GM12878 (cell line): Measurements from ENCODE around the gene CDH18. TPM values are rescaled to one million over a fixed set of nuclear protein-coding genes. Genes with fewer than 3 reads are reported as not detected.

ENCODE experiments used
- ATAC-seq: fragments of 200-7000 bp; cut with Tn5 transposase; 3 replicates; pipeline ENCODE4 v1.9.1; 2020; ENCODE audit warnings: mild to moderate bottlenecking, moderate library complexity
- BruUV-seq: library from RNA; stranded (reverse); fragments of 400-500 nt; replicated peaks from 2 replicates; lab custom pipeline; 2021; lab: Mats Ljungman, UMichigan
- CTCF ChIA-PET: fragments of 300-600 bp; sonication (Branson Sonifier 250); formaldehyde crosslinking; extraction: SDS; loops from one replicate; lab custom pipeline; 2021; ENCODE audit warnings: inconsistent platforms; lab: Yijun Ruan, JAX
- POLR2A ChIA-PET: fragments of 350-600 bp; formaldehyde crosslinking; extraction: SDS; loops from one replicate; lab custom pipeline; 2021; ENCODE audit warnings: inconsistent platforms; lab: Charles Lee
- RAD21 ChIA-PET: fragments of 300-600 bp; sonication (Branson Sonifier 250); formaldehyde crosslinking; loops from one replicate; lab custom pipeline; 2023; ENCODE audit warnings: antibody characterized with exemption; ENCODE audit not compliant: unreplicated experiment; lab: Charles Lee
- SMC1A ChIA-PET: fragments of 300-600 bp; sonication (Branson Sonifier 250); formaldehyde crosslinking; loops from one replicate; lab custom pipeline; 2023; ENCODE audit not compliant: unreplicated experiment, uncharacterized antibody; lab: Charles Lee
- DNase-seq: peaks from one replicate; pipeline ENCODE4 v3.0.0-alpha.2; 2011; ENCODE audit warnings: low read depth, low spot score
- FAIRE-seq: peaks from 3 replicates; lab custom pipeline; 2011; peaks lifted over from hg19 to GRCh38; lab: Jason Lieb, UNC
- H2AFZ ChIP-seq: 2 replicates; pipeline ENCODE4 v1.6.0; 2011; ENCODE audit warnings: low read depth, low read length, control low read depth; ENCODE audit not compliant: control insufficient read depth
- H3K27ac ChIP-seq: 2 replicates; pipeline ENCODE4 v1.5.1; 2011; ENCODE audit warnings: control low read depth; ENCODE audit not compliant: control insufficient read depth, insufficient read depth
- H3K27me3 ChIP-seq, 2 experiments: replicated peaks in 1 of 2; 2 replicates each; pipeline versions ENCODE4 v1.6.0 to v1.6.1; 2011; ENCODE audit warnings: low read length in 1 of 2; ENCODE audit not compliant: control insufficient read depth in 2 of 2, insufficient read depth in 2 of 2
- H3K36me3 ChIP-seq, 2 experiments: 2 replicates each; pipeline ENCODE4 v1.5.1; 2011; ENCODE audit warnings: low read length in 1 of 2; ENCODE audit not compliant: control insufficient read depth in 2 of 2, insufficient read depth in 2 of 2
- H3K4me1 ChIP-seq: 2 replicates; pipeline ENCODE4 v1.6.1; 2011; ENCODE audit warnings: mild to moderate bottlenecking, low read length, moderate library complexity, mixed read lengths; ENCODE audit not compliant: control insufficient read depth, insufficient read depth
- H3K4me2 ChIP-seq: 2 replicates; pipeline ENCODE4 v1.6.0; 2011; ENCODE audit warnings: control low read depth; ENCODE audit not compliant: control insufficient read depth, insufficient read depth
- H3K4me3 ChIP-seq: fragments of 200-600 bp; sonication (generic); 2 replicates; pipeline ENCODE4 v1.5.1; 2016
- H3K79me2 ChIP-seq: 2 replicates; pipeline ENCODE4 v1.6.0; 2011; ENCODE audit warnings: low read length; ENCODE audit not compliant: control insufficient read depth, insufficient read depth
- H3K9ac ChIP-seq: 2 replicates; pipeline ENCODE4 v1.8.0; 2011; ENCODE audit warnings: low read length, control low read depth, mixed read lengths; ENCODE audit not compliant: control insufficient read depth, insufficient read depth
- H3K9me3 ChIP-seq: replicated peaks from 3 replicates; pipeline ENCODE4 v1.5.1; 2011; ENCODE audit warnings: mild to moderate bottlenecking, low read length; ENCODE audit not compliant: control insufficient read depth, insufficient read depth
- H4K20me1 ChIP-seq: 2 replicates; pipeline ENCODE4 v1.6.0; 2011; ENCODE audit not compliant: control insufficient read depth, insufficient read depth
- ZSCAN29 ChIP-seq: fragments of 450-650 bp; IDR thresholded peaks from 2 replicates; pipeline ENCODE4 v1.6.1; 2017; ENCODE audit warnings: mild to moderate bottlenecking, moderate library complexity
- WGBS: methylation state at CpG from one replicate; pipeline ENCODE4 v1.1.6; 2016; ENCODE audit warnings: low lambda C conversion rate; ENCODE audit not compliant: insufficient replicate concordance, insufficient coverage; ENCODE audit errors: missing lambda C conversion rate; 5-methylcytosine and 5-hydroxymethylcytosine counted together
- in situ Hi-C: fragments of 300-500 bp; cut with MboI; formaldehyde crosslinking; loops from 9 replicates; pipeline ENCODE4 v1.14.3; 2018; ENCODE audit warnings: mixed read lengths
- intact Hi-C: fragments of 100-400 bp; cut with micrococcal nuclease; formaldehyde crosslinking; loops from one replicate; pipeline ENCODE4 v1.14.2; 2022; ENCODE audit not compliant: unreplicated experiment
- polyA plus RNA-seq, 11 experiments: library from polyadenylated mRNA; depleted of rRNA in 4 of 11; unstranded in 6 of 11; stranded (reverse) in 5 of 11; fragments of >200 nt; fragmentation: Nextera tagmentation in 4 of 11; fragmentation: Illumina TruSeq in 1 of 11; extraction: Ambion mirVana in 4 of 11; extraction: Trizol in 1 of 11; gene quantifications; 1 replicate in 1 of 11; 2 replicates in 10 of 11; pipeline versions ENCODE4 v1.2.1 to v1.2.3, GENCODE V29; 2011 to 2016; ENCODE audit warnings: inconsistent platforms in 2 of 11, missing spikeins in 2 of 11, low read depth in 1 of 11
- total RNA-seq, 4 experiments: library from RNA; depleted of rRNA in 3 of 4; stranded (reverse); fragments of >200 nt in 3 of 4; fragmentation: Illumina TruSeq in 1 of 4; extraction: Trizol in 1 of 4; gene quantifications; 2 replicates each; pipeline versions ENCODE4 v1.2.1 to v1.2.3, GENCODE V29; 2013 to 2021
- TF ChIP-seq, protein P1 (sequence below): fragments of 450-650 bp; IDR thresholded peaks from 2 replicates; pipeline ENCODE4 v1.6.1; 2017; ENCODE audit warnings: mild to moderate bottlenecking, moderate library complexity
- TF ChIP-seq, protein P2 (sequence below): fragments of 450-650 bp; IDR thresholded peaks from 2 replicates; pipeline ENCODE4 v1.6.1; 2017; ENCODE audit warnings: mild to moderate bottlenecking, low read depth, inconsistent platforms; ENCODE audit not compliant: poor library complexity, severe bottlenecking

Gene CDH18
- total and polyA plus RNA-seq, 10 of the 15 experiments (the other 5 are each of a cell fraction or from before 2014, with no cell fraction given) = 0.41 TPM; not detected in 9

DNA sequence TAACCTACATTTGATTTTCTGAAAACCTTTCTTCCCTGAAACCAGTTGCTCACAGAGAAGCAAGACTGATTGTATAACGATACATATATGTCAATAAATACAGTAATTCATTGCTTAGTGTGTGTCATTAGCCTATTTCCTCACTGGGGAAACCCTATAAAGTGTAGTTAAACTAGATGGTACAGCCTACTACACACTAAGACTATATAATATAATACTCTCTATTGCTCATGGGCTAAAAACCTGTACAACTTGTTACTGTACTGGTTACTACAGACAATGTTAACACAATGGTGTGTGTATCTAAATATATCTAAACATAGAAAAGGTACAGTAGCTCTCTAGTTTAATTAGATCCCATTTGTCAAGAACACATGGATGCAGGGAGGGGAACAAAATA lies 181.2 kb downstream of the CDH18 start:
- Histone ChIP-seq H3K27me3 (no peaks in the 10 kb centered on the region), H3K4me1 (no peaks in the 10 kb centered on the region), H3K79me2 (no peaks in the 10 kb centered on the region), H3K4me3 (no peak overlapping the region), H3K9ac (no peak overlapping the region), H4K20me1 (no peaks in the 10 kb centered on the region), H3K4me2 (no peak overlapping the region), H3K36me3 (no peaks in the 10 kb centered on the region), H3K9me3 (no peaks in the 10 kb centered on the region), H2AFZ (no peak overlapping the region), H3K27ac (no peak overlapping the region)
- ChIA-PET CTCF (no interaction called here), SMC1A (no interaction called here), RAD21 (no interaction called here), POLR2A (no interaction called here)
- BruUV-seq = no TSS peak
- FAIRE-seq (no peak), DNase-seq (no peak), ATAC-seq (no peak)
- intact Hi-C loops (no loop called here), in situ Hi-C loops (no loop called here)
- no peak for TF ChIP-seq ZSCAN29
- TF ChIP-seq, protein P1, sequence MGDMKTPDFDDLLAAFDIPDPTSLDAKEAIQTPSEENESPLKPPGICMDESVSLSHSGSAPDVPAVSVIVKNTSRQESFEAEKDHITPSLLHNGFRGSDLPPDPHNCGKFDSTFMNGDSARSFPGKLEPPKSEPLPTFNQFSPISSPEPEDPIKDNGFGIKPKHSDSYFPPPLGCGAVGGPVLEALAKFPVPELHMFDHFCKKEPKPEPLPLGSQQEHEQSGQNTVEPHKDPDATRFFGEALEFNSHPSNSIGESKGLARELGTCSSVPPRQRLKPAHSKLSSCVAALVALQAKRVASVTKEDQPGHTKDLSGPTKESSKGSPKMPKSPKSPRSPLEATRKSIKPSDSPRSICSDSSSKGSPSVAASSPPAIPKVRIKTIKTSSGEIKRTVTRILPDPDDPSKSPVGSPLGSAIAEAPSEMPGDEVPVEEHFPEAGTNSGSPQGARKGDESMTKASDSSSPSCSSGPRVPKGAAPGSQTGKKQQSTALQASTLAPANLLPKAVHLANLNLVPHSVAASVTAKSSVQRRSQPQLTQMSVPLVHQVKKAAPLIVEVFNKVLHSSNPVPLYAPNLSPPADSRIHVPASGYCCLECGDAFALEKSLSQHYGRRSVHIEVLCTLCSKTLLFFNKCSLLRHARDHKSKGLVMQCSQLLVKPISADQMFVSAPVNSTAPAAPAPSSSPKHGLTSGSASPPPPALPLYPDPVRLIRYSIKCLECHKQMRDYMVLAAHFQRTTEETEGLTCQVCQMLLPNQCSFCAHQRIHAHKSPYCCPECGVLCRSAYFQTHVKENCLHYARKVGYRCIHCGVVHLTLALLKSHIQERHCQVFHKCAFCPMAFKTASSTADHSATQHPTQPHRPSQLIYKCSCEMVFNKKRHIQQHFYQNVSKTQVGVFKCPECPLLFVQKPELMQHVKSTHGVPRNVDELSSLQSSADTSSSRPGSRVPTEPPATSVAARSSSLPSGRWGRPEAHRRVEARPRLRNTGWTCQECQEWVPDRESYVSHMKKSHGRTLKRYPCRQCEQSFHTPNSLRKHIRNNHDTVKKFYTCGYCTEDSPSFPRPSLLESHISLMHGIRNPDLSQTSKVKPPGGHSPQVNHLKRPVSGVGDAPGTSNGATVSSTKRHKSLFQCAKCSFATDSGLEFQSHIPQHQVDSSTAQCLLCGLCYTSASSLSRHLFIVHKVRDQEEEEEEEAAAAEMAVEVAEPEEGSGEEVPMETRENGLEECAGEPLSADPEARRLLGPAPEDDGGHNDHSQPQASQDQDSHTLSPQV = no peak
- TF ChIP-seq, protein P2, sequence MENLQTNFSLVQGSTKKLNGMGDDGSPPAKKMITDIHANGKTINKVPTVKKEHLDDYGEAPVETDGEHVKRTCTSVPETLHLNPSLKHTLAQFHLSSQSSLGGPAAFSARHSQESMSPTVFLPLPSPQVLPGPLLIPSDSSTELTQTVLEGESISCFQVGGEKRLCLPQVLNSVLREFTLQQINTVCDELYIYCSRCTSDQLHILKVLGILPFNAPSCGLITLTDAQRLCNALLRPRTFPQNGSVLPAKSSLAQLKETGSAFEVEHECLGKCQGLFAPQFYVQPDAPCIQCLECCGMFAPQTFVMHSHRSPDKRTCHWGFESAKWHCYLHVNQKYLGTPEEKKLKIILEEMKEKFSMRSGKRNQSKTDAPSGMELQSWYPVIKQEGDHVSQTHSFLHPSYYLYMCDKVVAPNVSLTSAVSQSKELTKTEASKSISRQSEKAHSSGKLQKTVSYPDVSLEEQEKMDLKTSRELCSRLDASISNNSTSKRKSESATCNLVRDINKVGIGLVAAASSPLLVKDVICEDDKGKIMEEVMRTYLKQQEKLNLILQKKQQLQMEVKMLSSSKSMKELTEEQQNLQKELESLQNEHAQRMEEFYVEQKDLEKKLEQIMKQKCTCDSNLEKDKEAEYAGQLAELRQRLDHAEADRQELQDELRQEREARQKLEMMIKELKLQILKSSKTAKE = no peak
- 0% methylated on average over 1 of the region's 1 CpG for WGBS
